Uterus (tissue), 2 donors: ENCODE data around the gene AKAP1.

Experiments used
- CTCF ChIP-seq, 4 experiments: fragments of 200-600 bp in 2 of 4; fragments of 450-650 bp in 2 of 4; sonication (generic) in 2 of 4; IDR thresholded peaks; one replicate each; pipeline ENCODE4 v1.5.1; 2016 to 2019; ENCODE audit warnings: antibody characterized with exemption in 4 of 4, mild to moderate bottlenecking in 2 of 4, moderate library complexity in 1 of 4
- POLR2A ChIP-seq, 2 donors: fragments of 450-650 bp; IDR thresholded peaks; one replicate each; pipeline ENCODE4 v1.6.1; 2016; ENCODE audit warnings: antibody characterized with exemption in 2 of 2, mild to moderate bottlenecking in 1 of 2, moderate library complexity in 1 of 2

DNA sequence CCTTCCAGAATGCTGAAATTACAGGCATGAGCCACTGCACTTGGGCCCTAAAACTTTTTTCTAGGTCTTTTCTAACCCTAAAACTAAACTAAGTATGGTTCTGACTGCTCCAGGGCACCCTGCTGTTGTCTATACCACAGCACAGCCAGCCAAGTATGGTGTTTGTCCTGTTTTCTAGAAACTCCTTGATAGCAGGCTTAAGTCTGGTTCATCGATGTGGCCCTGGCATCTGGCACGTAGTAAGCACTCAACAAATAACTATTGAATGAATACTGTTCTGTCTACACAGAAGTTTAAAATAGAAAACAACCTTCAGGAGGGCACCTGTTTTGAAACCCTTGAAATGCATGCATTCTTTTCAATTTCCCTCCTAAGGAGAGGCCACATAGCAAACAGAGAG lies 44.5 kb upstream of the AKAP1 start:
- TF ChIP-seq CTCF (IDR thresholded peaks at IDR 0.05), result no peak
- no peak for TF ChIP-seq POLR2A (IDR thresholded peaks at IDR 0.05)
